Ishikawa (cell line): ENCODE results near the gene NLGN1.

Experiments
- CEBPB ChIP-seq: IDR thresholded peaks from 2 replicates; pipeline ENCODE4 v1.6.1; 2012
- CREB1 ChIP-seq: IDR thresholded peaks from 2 replicates; pipeline ENCODE4 v1.6.1; 2012; ENCODE audit warnings: low read depth
- EGR1 ChIP-seq: IDR thresholded peaks from 2 replicates; pipeline ENCODE4 v1.6.1; 2012
- EP300 ChIP-seq: IDR thresholded peaks from 2 replicates; pipeline ENCODE4 v1.6.1; 2012; ENCODE audit warnings: borderline replicate concordance
- FOXM1 ChIP-seq: IDR thresholded peaks from 2 replicates; pipeline ENCODE4 v1.6.1; 2012; ENCODE audit warnings: low read depth, borderline replicate concordance
- NFIC ChIP-seq: IDR thresholded peaks from 2 replicates; pipeline ENCODE4 v1.6.1; 2012
- RAD21 ChIP-seq: IDR thresholded peaks from 2 replicates; pipeline ENCODE4 v1.6.1; 2012; ENCODE audit warnings: low read depth
- TAF1 ChIP-seq: IDR thresholded peaks from 2 replicates; pipeline ENCODE4 v1.6.1; 2012; ENCODE audit warnings: low read depth, mild to moderate bottlenecking
- TCF12 ChIP-seq: IDR thresholded peaks from 2 replicates; pipeline ENCODE4 v1.6.1; 2012; ENCODE audit warnings: low read depth
- TEAD4 ChIP-seq: IDR thresholded peaks from 2 replicates; pipeline ENCODE4 v1.6.1; 2012
- YY1 ChIP-seq: IDR thresholded peaks from 2 replicates; pipeline ENCODE4 v1.6.1; 2012; ENCODE audit warnings: low read depth
- ZBTB7A ChIP-seq: IDR thresholded peaks from 2 replicates; pipeline ENCODE4 v1.6.1; 2012; ENCODE audit warnings: low read depth
- TF ChIP-seq, protein P1 (sequence below): IDR thresholded peaks from 2 replicates; pipeline ENCODE4 v1.6.1; 2012
- TF ChIP-seq, protein P2 (sequence below): IDR thresholded peaks from 2 replicates; pipeline ENCODE4 v1.6.1; 2012
- TF ChIP-seq, protein P3 (sequence below): IDR thresholded peaks from 2 replicates; pipeline ENCODE4 v1.6.1; 2012; ENCODE audit warnings: low read depth, mild to moderate bottlenecking

The NLGN1 gene

DNA sequence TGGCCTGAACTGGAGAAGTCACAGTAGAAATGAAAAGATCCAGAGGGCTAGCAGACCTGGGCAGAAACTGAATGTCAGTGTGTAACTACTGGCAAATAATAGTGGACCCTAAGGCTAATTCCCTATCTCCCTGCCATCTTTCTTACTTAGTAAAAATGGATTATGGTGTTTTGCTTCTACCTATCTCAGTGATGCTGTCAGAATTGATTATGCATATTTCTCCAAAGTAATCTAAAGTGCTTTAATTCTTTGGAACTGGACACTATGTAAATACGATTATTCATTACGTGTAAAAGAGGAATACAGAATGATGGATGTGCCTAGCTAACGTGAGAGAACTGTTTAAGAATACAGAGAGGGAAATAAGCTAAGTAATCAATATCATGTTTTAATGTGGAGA, 651.9 kb downstream of the NLGN1 start:
- TF ChIP-seq, protein P1, sequence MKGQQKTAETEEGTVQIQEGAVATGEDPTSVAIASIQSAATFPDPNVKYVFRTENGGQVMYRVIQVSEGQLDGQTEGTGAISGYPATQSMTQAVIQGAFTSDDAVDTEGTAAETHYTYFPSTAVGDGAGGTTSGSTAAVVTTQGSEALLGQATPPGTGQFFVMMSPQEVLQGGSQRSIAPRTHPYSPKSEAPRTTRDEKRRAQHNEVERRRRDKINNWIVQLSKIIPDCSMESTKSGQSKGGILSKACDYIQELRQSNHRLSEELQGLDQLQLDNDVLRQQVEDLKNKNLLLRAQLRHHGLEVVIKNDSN: no peak
- TF ChIP-seq EGR1 (no peak), ZBTB7A (no peak), NFIC (no peak), TAF1 (no peak), EP300 (no peak), TEAD4 (no peak), FOXM1 (no peak), YY1 (no peak), RAD21 (no peak), CREB1 (no peak), TCF12 (no peak), CEBPB (no peak)
- TF ChIP-seq, protein P2, sequence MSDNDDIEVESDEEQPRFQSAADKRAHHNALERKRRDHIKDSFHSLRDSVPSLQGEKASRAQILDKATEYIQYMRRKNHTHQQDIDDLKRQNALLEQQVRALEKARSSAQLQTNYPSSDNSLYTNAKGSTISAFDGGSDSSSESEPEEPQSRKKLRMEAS: no peak
- TF ChIP-seq, protein P3, sequence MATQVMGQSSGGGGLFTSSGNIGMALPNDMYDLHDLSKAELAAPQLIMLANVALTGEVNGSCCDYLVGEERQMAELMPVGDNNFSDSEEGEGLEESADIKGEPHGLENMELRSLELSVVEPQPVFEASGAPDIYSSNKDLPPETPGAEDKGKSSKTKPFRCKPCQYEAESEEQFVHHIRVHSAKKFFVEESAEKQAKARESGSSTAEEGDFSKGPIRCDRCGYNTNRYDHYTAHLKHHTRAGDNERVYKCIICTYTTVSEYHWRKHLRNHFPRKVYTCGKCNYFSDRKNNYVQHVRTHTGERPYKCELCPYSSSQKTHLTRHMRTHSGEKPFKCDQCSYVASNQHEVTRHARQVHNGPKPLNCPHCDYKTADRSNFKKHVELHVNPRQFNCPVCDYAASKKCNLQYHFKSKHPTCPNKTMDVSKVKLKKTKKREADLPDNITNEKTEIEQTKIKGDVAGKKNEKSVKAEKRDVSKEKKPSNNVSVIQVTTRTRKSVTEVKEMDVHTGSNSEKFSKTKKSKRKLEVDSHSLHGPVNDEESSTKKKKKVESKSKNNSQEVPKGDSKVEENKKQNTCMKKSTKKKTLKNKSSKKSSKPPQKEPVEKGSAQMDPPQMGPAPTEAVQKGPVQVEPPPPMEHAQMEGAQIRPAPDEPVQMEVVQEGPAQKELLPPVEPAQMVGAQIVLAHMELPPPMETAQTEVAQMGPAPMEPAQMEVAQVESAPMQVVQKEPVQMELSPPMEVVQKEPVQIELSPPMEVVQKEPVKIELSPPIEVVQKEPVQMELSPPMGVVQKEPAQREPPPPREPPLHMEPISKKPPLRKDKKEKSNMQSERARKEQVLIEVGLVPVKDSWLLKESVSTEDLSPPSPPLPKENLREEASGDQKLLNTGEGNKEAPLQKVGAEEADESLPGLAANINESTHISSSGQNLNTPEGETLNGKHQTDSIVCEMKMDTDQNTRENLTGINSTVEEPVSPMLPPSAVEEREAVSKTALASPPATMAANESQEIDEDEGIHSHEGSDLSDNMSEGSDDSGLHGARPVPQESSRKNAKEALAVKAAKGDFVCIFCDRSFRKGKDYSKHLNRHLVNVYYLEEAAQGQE: no peak

DNA sequence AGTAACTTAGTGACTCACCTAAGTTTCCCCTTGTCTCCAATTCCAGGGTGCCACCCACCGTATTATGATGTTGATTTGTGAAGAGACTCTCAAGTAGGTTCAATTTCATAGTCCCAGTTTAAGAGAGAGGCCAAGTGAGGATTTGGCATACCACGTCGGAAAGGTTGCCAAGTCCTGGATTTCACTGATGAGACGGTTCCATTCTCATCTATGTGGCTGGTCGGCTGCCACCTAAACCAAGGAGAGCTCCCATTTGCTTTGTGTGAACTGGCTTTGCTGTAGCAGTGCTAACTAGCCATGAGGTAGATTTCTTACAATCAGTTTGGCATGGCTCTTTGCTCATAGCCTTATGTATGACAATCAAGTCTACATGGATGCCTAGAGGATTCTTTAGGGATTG, 653.6 kb downstream of the NLGN1 start:
- TF ChIP-seq ZBTB7A (no peak), TEAD4 (no peak), YY1 (no peak), FOXM1 (no peak), NFIC (no peak), TAF1 (no peak), EP300 (no peak), RAD21 (no peak), TCF12 (no peak), CEBPB (no peak), CREB1 (no peak)
- TF ChIP-seq, protein P1: no peak
- TF ChIP-seq, protein P3: no peak
- TF ChIP-seq, protein P2: no peak

DNA sequence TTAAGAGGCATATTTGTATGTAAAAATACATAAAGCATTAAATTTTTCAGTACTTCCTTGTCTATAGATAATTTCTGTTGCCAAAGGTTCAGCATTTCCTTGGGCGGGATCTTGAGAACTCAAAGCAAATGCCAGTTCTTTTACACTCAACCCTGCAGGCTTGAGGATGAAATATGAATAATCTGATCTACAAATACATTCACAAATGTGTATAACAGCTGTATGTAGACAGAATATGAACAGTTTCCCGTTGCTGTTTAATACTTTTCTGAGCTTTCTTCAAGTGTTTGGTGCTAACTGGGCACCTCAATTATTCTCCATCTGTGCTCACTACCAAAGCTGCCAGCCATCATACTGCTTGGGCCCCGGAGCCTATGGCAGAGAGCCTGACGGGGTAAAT, 661.3 kb downstream of the NLGN1 start:
- no peak for TF ChIP-seq TCF12

DNA sequence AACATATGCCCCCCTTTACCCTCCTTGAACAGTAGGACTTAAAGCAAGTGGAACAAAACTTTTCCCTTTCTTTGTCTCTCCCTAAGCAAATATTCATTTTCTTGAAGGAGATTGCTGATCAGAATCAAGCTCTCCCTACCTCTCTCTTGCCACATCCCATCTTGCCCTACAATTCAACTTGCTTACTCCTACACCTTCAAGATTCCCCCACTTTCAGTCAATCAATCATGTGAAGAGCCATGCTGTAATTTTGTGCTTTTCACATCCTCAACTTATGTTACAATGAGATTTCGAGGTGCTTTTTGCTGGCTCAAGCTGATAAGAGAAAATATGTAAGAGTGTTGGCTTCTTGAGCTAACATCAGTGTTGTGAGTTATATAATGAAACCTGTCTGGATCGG, 662.9 kb downstream of the NLGN1 start:
- TF ChIP-seq YY1 (no peak), CREB1 (no peak)
- TF ChIP-seq, protein P3: no peak

DNA sequence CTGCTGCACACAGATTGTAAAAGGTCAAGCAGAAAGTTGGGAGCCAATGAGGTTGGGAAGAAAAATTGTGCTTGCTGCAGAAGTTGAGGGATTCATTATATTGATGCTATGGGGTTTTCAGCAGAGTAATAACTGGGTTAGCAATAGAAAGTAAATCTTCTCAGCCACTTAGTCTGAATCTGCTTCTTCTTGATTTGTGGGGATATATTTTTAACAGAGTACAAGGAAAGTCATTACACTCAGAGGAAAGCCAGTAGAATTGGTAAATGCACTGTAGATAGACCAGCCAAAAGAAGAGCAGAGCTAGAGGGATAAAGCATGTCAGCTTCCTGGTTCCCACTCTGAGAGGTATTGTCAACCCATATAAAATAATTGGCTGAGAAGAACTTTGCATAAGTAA, 663.6 kb downstream of the NLGN1 start:
- TF ChIP-seq YY1: no peak
- TF ChIP-seq NFIC: no peak
- no peak for TF ChIP-seq TCF12
- TF ChIP-seq, protein P1: no peak
- no peak for TF ChIP-seq CREB1
- no peak for TF ChIP-seq EP300
- TF ChIP-seq, protein P2: no peak
- TF ChIP-seq RAD21: no peak
- no peak for TF ChIP-seq CEBPB
- TF ChIP-seq TEAD4: no peak
